SU-DHL-6 (cell line): ENCODE measurements around the gene FZD7.

Experiments
- CTCF ChIP-seq: fragments of 200-600 bp; sonication (generic); IDR thresholded peaks from one replicate; pipeline ENCODE4 v1.5.1; 2017; ENCODE audit warnings: antibody characterized with exemption, mild to moderate bottlenecking, low read length, moderate library complexity; ENCODE audit not compliant: insufficient read depth, poor library complexity, severe bottlenecking
- EZH2phosphoT487 ChIP-seq: fragments of 200-600 bp; sonication (generic), shearing (Covaris generic); conservative IDR thresholded peaks from 2 replicates; pipeline ENCODE4 v1.6.1; 2018; ENCODE audit warnings: mild to moderate bottlenecking, antibody characterized with exemption, low read length, moderate library complexity, mixed read lengths

- TF ChIP-seq CTCF: no peak
- TF ChIP-seq EZH2phosphoT487: no peak
Measured at GRCh38 chr2:202079310-202079709, 45.7 kb downstream of the FZD7 start.
